Cardiac fibroblast (primary cell): ENCODE results near the gene UBE2V1.
"Not testable (repeated sequence)": the region's sequence is repeated elsewhere in the genome, so short reads cannot be mapped to it uniquely, and the experiment has no call there.

Experiments
- DNase-seq, 2 donors: peaks; one replicate each; pipeline versions ENCODE4 v3.0.0 to v3.0.0-alpha.2; 2010; ENCODE audit warnings: low read depth in 2 of 2
- H3K4me3 ChIP-seq, 2 donors: replicated peaks in 1 of 2; 1 replicate in 1 of 2; 2 replicates in 1 of 2; pipeline ENCODE4 v1.5.1; 2011; ENCODE audit warnings: low read depth in 2 of 2, low read length in 2 of 2, mild to moderate bottlenecking in 2 of 2, moderate library complexity in 1 of 2
- CTCF ChIP-seq: IDR thresholded peaks from one replicate; pipeline ENCODE4 v1.5.1; 2011; ENCODE audit warnings: low read depth, mild to moderate bottlenecking, low read length, inconsistent platforms

UBE2V1 gene

GRCh38 chr20:50065325-50065615 is 47.7 kb downstream of the UBE2V1 start:
- H3K4me3 ChIP-seq = no peak overlapping the region
- no peak for TF ChIP-seq CTCF
- DNase-seq = no peak

- not testable (repeated sequence) for H3K4me3 ChIP-seq, DNase-seq
Observed at GRCh38 chr20:50063763-50064162, 49.2 kb downstream of the UBE2V1 start.

GRCh38 chr20:50062006-50062838 is 50.7 kb downstream of the UBE2V1 start:
- no peak for TF ChIP-seq CTCF
- no peak overlapping the region for H3K4me3 ChIP-seq
- DNase-seq = no peak

- no peak overlapping the region for H3K4me3 ChIP-seq
- no peak for DNase-seq
- no peak for TF ChIP-seq CTCF
Observed at GRCh38 chr20:50061151-50062005, 51.6 kb downstream of the UBE2V1 start.

GRCh38 chr20:50058662-50059402 is 54.1 kb downstream of the UBE2V1 start:
- no peak for TF ChIP-seq CTCF
- H3K4me3 ChIP-seq = no peak overlapping the region
- DNase-seq = no peak

GRCh38 chr20:50057714-50058053 is 55.3 kb downstream of the UBE2V1 start:
- no peak overlapping the region for H3K4me3 ChIP-seq
- no peak for TF ChIP-seq CTCF
- no peak for DNase-seq
